ENCODE measurements around the gene CEPT1. TPM values are rescaled to one million over a fixed set of nuclear protein-coding genes. Genes with fewer than 3 reads are reported as not detected.
A peak's percentile ranks its signal among the peaks of the same experiment; 100 is the strongest.

Gene CEPT1
- total and polyA plus RNA-seq, 2 of the 13 experiments (the other 11 are each of a cell fraction or from before 2014, with no cell fraction given), result 35.7 to 48.2 TPM

DNA sequence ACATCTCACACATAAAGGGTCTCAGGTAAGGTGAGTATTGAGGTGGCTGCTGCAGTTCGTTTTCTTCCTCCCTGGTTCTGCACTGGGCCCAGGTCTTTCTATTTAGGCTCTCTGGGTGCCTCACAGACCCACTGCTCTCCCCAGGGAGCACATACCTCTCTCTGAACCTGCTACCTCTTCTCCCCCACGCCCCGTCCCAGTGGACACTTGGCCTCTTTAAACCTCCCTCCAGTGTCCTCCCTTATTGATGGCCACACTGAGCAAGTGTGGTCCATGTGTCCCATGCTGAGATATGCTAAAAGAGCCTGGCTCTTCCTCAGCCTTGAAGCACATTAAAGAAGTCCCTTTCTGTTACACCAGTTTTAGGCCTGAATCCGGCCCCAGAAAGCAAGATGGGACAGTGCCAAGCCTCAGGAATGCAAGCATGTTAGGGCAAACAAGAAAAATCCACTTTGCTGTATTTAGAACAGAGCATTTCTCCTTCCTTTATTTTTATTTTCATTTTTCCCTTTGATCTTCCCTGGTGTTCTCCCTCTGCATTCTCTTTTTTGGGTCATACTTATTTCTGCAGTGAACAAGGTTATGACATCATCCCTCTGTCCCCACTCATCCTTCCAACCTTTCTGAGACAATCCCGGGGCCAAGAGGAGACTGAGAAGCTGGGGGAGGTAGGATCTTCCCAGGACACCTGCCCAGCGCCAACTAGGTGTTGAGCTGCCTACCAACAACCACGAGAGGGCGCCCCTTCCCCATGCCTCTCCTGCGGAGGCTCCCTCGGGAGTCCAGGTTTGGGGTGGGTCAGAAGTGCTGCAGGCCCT, 82.5 kb downstream of the CEPT1 start (continued):
- TF ChIP-seq, protein P1, sequence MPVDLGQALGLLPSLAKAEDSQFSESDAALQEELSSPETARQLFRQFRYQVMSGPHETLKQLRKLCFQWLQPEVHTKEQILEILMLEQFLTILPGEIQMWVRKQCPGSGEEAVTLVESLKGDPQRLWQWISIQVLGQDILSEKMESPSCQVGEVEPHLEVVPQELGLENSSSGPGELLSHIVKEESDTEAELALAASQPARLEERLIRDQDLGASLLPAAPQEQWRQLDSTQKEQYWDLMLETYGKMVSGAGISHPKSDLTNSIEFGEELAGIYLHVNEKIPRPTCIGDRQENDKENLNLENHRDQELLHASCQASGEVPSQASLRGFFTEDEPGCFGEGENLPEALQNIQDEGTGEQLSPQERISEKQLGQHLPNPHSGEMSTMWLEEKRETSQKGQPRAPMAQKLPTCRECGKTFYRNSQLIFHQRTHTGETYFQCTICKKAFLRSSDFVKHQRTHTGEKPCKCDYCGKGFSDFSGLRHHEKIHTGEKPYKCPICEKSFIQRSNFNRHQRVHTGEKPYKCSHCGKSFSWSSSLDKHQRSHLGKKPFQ (CRISPR knock-in tag; IDR thresholded peaks at IDR 0.05; ENCODE audit: insufficient replicate concordance), result no peak
- TF ChIP-seq ZNF24 (IDR thresholded peaks at IDR 0.05), result no peak
- TF ChIP-seq POLR2A (IDR thresholded peaks at IDR 0.05; ENCODE audit: insufficient read depth in 1 of 2, low read depth in 2 of 2, low read length in 2 of 2), result no peak
- TF ChIP-seq ARNT (IDR thresholded peaks at IDR 0.05), result no peak
- no peak for TF ChIP-seq MYC (CRISPR knock-in tag; IDR thresholded peaks at IDR 0.05; ENCODE audit: borderline replicate concordance)
- TF ChIP-seq, protein P2, sequence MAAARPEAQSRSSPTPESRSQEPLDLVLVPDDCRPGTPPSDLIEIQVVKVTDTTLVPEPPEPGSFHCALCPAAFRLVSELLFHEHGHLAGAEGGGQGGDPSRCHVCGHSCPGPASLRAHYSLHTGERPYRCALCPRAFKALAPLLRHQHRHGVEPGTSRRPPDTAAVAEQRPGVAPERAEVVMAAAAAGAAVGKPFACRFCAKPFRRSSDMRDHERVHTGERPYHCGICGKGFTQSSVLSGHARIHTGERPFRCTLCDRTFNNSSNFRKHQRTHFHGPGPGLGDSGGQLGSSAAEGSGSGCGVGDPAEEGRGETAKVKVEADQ (CRISPR knock-in tag; IDR thresholded peaks at IDR 0.05; ENCODE audit: borderline replicate concordance), result no peak
- TF ChIP-seq, protein P3, sequence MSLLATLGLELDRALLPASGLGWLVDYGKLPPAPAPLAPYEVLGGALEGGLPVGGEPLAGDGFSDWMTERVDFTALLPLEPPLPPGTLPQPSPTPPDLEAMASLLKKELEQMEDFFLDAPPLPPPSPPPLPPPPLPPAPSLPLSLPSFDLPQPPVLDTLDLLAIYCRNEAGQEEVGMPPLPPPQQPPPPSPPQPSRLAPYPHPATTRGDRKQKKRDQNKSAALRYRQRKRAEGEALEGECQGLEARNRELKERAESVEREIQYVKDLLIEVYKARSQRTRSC (CRISPR knock-in tag; IDR thresholded peaks at IDR 0.05; ENCODE audit: low read depth), result no peak
- no peak for TF ChIP-seq MAFG (CRISPR knock-in tag; IDR thresholded peaks at IDR 0.05)
- no peak for TF ChIP-seq ZNF510 (CRISPR knock-in tag; IDR thresholded peaks at IDR 0.05; ENCODE audit: low read depth)
- TF ChIP-seq ZFP1 (CRISPR knock-in tag; IDR thresholded peaks at IDR 0.05), result no peak
- TF ChIP-seq NFYC (CRISPR knock-in tag; IDR thresholded peaks at IDR 0.05), result no peak
- TF ChIP-seq ZNF501 (CRISPR knock-in tag; IDR thresholded peaks at IDR 0.05), result peak; percentile 53
- TF ChIP-seq, protein P4, sequence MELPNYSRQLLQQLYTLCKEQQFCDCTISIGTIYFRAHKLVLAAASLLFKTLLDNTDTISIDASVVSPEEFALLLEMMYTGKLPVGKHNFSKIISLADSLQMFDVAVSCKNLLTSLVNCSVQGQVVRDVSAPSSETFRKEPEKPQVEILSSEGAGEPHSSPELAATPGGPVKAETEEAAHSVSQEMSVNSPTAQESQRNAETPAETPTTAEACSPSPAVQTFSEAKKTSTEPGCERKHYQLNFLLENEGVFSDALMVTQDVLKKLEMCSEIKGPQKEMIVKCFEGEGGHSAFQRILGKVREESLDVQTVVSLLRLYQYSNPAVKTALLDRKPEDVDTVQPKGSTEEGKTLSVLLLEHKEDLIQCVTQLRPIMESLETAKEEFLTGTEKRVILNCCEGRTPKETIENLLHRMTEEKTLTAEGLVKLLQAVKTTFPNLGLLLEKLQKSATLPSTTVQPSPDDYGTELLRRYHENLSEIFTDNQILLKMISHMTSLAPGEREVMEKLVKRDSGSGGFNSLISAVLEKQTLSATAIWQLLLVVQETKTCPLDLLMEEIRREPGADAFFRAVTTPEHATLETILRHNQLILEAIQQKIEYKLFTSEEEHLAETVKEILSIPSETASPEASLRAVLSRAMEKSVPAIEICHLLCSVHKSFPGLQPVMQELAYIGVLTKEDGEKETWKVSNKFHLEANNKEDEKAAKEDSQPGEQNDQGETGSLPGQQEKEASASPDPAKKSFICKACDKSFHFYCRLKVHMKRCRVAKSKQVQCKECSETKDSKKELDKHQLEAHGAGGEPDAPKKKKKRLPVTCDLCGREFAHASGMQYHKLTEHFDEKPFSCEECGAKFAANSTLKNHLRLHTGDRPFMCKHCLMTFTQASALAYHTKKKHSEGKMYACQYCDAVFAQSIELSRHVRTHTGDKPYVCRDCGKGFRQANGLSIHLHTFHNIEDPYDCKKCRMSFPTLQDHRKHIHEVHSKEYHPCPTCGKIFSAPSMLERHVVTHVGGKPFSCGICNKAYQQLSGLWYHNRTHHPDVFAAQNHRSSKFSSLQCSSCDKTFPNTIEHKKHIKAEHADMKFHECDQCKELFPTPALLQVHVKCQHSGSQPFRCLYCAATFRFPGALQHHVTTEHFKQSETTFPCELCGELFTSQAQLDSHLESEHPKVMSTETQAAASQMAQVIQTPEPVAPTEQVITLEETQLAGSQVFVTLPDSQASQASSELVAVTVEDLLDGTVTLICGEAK (IDR thresholded peaks at IDR 0.05), result no peak
- TF ChIP-seq, protein P4 (CRISPR knock-in tag; IDR thresholded peaks at IDR 0.05), result no peak
- TF ChIP-seq SP1 (IDR thresholded peaks at IDR 0.05), result no peak
- no peak for TF ChIP-seq SP1 (CRISPR knock-in tag; IDR thresholded peaks at IDR 0.05)
- TF ChIP-seq ONECUT2 (CRISPR knock-in tag; IDR thresholded peaks at IDR 0.05), result no peak
- TF ChIP-seq REL (CRISPR knock-in tag; conservative IDR thresholded peaks at IDR 0.05), result no peak
- TF ChIP-seq SMYD3 (CRISPR knock-in tag; IDR thresholded peaks at IDR 0.05), result no peak
- no peak for TF ChIP-seq SRSF1 (optimal IDR thresholded peaks at IDR 0.05; ENCODE audit: low read depth, low read length)

Data from HepG2 (cell line).